Measurements from ENCODE around the gene APLP1.

The APLP1 gene

DNA sequence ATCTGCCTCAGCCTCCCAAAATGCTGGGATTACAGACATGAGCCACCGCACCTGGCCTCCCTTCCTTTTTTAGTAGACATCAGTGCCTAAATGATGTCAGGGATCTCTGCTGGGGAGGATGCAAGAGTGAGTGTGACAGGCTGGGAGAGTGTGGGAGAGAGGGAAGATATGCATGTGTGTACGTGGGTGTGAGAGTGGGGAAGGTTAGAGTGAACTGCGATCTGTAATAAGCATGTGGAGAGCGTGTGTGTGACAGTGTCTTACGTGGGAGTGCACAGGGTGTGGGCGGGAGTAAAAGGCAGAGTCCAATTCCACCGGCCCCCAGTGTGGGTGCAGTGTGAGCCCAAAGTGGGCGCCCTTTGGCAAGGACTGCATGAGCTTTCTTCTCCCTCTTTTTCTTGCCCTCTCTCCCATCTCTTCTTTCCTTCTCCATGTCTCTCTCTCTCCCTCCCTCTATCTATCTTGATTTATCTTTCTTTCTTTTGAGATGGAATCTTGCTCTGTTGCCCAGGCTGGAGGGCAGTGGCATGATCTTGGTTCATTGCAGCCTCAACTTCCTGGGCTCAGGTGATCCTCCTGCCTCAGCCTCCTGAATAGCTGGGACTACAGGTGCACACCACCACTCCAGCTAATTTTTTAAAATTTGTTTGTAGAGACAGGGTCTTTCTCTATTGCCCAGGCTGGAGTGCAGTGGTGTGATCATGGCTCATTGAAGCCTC is 15.2 kb upstream of the APLP1 start:
- no peak for DNase-seq

- peak; percentile 89 for DNase-seq
Observed at GRCh38 chr19:35856546-35857149, 11.7 kb upstream of the APLP1 start, which contains the start of gene KIRREL2. Gene KIRREL2, plus strand, starts transcription at chr19:35856911. Its CDS starts 209 bp downstream, at chr19:35857120.

- DNase-seq, result no peak
Observed at GRCh38 chr19:35858311-35858710, 10.1 kb upstream of the APLP1 start.

GRCh38 chr19:35859414-35859813 is 9.0 kb upstream of the APLP1 start:
- no peak for DNase-seq

- DNase-seq, result no peak
Observed at GRCh38 chr19:35860436-35860817, 7.9 kb upstream of the APLP1 start.

DNA sequence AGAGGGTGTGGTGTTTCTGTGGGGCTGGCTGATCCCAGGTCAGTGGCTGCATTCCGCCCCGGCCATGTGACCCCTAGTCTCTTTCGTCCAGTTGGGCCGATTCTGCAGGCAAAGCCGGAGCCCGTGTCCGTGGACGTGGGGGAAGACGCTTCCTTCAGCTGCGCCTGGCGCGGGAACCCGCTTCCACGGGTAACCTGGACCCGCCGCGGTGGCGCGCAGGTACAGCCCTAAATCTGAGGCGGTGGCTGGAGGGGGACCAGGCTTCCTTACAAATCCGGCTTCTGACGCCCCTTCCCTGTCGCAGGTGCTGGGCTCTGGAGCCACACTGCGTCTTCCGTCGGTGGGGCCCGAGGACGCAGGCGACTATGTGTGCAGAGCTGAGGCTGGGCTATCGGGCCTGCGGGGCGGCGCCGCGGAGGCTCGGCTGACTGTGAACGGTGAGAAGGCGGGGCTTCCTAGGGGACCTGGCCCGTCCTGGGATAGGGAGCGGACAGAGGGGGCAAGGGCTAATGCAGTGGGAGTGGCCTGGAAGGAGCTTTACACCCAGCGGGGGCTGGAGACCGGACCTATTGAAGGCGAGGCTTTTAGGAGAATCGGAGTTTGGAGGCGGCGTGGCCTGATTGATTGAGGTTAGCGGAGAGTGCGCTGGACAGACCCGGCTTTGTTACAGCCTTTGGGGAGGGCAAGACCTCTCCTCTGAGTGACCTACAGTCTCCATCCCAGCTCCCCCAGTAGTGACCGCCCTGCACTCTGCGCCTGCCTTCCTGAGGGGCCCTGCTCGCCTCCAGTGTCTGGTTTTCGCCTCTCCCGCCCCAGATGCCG is 7.3 kb upstream of the APLP1 start:
- DNase-seq, result peak; percentile 68

DNA sequence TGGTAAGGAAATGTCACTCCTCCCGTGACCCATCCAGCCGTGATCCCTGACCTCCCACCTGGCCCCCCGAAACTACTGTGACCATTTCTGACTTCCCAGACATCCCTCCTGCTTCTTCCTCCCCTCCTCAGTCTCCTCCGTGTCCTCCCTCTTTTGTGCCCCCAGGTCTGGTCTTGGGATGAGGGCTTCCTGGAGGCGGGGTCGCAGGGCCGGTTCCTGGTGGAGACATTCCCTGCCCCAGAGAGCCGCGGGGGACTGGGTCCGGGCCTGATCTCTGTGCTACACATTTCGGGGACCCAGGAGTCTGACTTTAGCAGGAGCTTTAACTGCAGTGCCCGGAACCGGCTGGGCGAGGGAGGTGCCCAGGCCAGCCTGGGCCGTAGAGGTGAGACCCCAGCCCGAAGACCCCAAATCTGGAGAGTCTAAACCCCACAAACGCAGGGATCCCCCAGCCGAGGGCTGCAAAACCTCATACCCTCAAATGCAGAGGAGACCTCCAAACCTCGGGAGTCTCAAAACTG is 6.7 kb upstream of the APLP1 start:
- no peak for DNase-seq

- DNase-seq, result no peak
Observed at GRCh38 chr19:35862528-35862927, 5.8 kb upstream of the APLP1 start.

DNA sequence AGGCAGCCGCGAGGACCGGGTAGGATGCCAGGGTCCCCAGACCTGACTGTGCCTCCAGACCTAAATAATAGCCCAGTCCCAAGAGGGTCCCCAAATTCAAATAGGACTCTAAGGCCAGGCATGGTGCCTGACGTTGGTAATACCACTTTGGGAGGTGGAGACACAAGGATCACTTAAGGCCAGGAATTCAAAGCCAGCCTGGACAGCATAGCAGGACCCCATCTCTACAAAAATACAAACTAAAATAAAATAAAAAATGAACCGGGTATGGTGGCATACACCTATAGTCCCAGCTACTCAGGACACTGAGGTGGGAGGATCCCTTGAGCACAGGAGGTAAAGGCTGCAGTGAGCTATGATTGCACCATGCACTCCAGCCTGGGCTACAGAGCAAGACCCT is 5.4 kb upstream of the APLP1 start:
- no peak for DNase-seq

- DNase-seq, result no peak
Observed at GRCh38 chr19:35868823-35869326, 501 bp downstream of the APLP1 start.

GRCh38 chr19:35869327-35870123 is 1.2 kb downstream of the APLP1 start:
- DNase-seq, result peak; percentile 95

GRCh38 chr19:35870124-35870736 is 1.9 kb downstream of the APLP1 start:
- peak; percentile 45 for DNase-seq

GRCh38 chr19:35870798-35871197 is 2.4 kb downstream of the APLP1 start:
- DNase-seq, result no peak

DNA sequence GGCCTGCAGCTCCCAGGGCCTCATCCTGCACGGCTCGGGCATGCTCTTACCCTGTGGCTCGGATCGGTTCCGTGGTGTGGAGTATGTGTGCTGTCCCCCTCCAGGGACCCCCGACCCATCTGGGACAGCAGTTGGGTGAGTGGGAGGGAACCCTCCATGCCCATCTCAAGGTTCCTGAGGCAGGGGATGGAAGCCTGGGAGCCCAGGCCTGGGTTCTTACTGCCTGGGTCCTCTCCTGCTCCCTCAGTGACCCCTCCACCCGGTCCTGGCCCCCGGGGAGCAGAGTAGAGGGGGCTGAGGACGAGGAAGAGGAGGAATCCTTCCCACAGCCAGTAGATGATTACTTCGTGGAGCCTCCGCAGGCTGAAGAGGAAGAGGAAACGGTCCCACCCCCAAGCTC is 3.2 kb downstream of the APLP1 start:
- no peak for DNase-seq

DNA sequence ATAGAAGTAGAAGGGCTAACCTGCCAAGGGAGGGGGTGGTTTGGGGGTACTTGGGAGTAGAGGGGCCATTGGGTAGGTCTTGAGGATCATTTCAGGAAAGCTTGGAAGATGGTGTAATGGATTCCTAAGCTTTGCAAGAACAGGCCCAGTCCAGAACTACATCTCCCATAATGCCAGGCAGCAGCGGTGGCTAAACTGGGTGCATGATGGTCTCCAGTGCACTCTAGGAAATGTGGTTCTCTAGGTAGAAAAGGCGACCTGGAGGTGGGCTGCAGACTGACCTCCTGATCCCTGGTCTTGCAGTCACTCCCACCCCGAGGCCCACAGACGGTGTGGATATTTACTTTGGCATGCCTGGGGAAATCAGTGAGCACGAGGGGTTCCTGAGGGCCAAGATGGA is 3.8 kb downstream of the APLP1 start:
- no peak for DNase-seq

DNA sequence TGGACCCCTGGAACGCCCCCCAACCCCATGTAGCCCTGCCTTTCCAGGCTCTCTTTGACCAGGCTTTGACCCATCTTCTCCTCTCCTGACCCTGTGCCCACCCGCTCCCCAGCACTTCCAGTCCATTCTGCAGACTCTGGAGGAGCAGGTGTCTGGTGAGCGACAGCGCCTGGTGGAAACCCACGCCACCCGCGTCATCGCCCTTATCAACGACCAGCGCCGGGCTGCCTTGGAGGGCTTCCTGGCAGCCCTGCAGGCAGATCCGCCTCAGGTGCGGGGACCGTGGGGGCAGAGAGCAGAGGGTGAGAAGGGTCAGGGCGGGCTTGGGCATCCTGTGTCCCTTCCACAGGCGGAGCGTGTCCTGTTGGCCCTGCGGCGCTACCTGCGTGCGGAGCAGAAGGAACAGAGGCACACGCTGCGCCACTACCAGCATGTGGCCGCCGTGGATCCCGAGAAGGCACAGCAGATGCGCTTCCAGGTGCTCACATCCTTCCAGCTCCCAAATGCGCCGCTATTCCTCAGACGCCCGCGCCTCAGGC is 6.1 kb downstream of the APLP1 start:
- DNase-seq, result no peak

DNA sequence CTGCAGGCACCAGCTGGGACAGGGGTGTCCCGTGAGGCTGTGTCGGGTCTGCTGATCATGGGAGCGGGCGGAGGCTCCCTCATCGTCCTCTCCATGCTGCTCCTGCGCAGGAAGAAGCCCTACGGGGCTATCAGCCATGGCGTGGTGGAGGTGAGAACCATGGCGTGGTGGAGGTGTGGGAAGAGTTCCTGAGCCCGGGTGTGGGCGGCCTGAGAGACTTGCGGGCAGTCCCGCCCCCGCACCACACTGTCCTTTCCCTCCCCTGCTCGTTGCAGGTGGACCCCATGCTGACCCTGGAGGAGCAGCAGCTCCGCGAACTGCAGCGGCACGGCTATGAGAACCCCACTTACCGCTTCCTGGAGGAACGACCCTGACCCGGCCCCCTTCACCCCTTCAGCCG is 10.7 kb downstream of the APLP1 start:
- no peak for DNase-seq

- DNase-seq, result peak; percentile 93
Observed at GRCh38 chr19:35879770-35880317, 11.5 kb downstream of the APLP1 start.

- peak; percentile 88 for DNase-seq
Observed at GRCh38 chr19:35882114-35882832, 13.9 kb downstream of the APLP1 start.

DNA sequence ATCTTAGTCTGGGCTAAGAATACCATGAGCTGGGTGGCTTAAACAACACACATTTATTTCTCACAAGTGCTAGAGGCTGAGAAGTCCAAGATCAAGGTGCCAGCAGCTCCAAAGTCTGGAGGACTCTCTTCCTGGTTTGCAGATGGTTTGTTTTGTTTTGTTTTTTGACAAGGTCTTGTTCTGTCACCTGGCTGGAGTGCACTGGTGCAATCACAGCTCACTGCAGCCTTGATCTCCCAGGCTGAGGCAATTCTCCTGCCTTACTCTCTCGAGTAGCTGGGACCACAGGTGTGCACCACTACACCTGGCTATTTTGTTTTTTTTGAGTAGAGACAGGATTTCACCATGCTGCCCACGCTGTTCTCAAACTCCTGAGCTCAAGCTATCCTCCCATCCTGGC is 15.5 kb downstream of the APLP1 start:
- DNase-seq, result no peak

DNA sequence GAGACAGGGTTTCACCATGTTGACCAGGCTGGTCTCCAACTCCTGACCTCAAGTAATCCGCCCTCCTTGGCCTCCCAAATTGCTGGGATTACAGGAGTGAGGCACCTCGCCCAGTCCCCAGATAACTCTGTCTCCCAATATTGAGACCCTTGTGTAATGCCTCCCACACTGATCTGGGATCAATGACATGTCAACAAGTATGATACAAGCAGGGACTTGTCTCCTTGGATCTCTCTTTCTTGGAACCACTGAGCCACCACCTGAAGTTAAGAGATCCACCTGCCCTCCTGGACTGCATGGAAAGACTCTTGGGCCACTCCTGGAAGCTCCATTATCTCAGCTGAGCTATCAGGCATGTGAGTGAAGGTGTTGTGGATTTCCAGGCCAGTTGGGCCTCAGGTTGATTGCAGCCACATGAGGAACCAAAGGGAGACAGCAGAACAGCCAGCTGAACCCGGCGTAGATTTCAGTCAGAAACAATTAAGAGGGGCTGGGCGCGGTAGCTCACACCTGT is 16.9 kb downstream of the APLP1 start:
- DNase-seq, result no peak

Measured in eye (tissue), 1 donor.